Renal cortical epithelial cell (primary cell): Measurements from ENCODE around the gene KRT37. TPM values are rescaled to one million over a fixed set of nuclear protein-coding genes. Genes with fewer than 3 reads are reported as not detected.

Experiments used
- DNase-seq: peaks from one replicate; pipeline ENCODE4 v3.0.0-alpha.2; 2011; ENCODE audit warnings: low read depth
- total RNA-seq: library from RNA; depleted of rRNA; stranded (reverse); fragments of >200 nt; gene quantifications from 2 replicates; pipeline ENCODE4 v1.2.3, GENCODE V29; 2014

KRT37 gene
- total RNA-seq: not detected in 2 replicates

DNA sequence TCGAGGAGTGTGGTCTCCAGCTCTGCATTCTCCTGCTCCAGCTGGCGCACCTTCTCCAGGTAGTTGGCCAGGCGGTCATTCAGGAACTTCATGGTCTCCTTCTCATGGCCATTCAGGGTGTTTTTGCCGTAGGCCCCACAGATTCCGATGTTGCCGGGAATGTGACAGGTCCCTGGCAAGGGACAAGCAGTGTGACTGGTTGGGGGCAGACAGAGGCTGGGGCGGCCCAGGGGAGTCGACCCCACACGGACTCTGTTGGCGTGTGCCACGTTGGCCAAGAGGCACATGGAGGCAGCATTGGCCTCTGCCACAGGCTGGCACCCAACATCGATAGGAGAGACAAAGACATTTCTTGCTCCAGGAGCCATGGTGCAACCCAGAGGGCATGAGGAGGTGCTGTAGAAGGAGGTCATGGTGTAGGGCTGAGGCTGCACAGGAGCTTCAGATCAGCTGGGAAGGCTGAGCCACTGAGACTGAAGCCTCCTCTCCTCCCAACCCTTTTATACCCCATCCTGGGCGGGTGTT lies at the start of gene KRT37:
TSS of gene KRT37 (minus strand) at position 475 of the 525 bp plus-strand sequence. CDS start at position 413, 62 bp downstream.
- no peak for DNase-seq

- no peak for DNase-seq
These were observed 44.0 kb upstream of the KRT37 start for GRCh38 chr17:41468346-41468745.

DNA sequence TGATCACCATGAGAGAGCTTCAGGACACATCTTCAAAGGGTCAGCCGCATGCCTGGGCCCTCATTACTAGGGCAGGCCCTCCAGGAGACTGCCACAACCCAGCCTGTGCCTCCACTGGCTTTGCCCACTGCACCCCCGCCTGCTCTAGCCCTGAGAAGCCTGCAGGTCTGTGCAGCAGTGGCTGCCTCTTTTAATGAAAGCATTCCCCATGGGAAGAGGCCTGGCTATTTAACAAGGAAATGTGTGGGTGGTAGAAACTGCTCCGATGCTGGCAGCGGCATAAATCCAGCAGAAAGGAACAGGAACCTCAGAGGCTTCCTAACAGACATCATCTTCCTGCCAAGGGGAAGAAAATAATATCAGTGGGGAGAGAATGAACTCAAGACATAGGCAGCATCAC lies 43.2 kb upstream of the KRT37 start:
- DNase-seq: peak; percentile 25

DNA sequence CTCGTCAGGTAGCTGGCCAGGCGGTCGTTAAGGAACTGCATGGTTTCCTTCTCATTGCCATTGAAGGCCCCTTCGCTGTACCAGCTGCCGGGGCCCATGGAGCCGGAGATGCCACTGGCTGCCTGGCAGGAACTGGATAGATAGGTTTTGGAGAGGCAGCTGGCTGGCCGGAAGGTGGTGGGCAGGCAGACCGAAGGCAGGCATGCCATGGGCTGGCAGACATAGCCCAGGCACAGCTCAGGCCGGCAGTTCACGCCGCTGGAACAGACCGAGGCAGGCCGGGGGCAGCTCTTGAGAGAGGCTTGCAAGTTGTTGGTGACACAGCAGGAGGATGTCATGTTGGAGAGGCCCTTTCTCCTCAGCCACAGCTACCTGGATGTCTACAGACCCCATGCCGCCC lies 42.6 kb upstream of the KRT37 start, which contains the start of gene KRT32:
TSS of gene KRT32 (minus strand) at position 399 of the 400 bp plus-strand sequence. CDS start at position 338, 61 bp downstream.
- DNase-seq: no peak

DNA sequence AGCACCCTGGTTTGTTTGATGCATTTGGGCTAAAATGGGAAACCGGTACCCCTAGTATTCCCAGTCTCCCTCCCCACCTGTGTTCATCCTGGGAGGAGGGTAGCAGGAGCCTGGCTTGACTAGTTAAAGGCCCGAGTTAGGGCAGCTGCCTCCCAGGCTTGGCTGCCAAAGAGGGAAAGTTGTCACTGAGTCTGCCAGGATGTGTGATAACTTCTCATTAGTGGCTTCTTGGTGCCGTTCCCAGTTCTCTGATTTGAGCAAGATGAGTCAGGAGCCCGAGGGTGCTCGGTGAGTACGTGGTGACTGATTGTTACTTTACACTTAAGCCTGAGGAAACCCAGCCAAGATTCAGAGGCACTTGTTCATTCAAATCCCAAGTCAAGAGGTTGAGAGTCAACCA lies 40.3 kb upstream of the KRT37 start:
- peak; percentile 97 for DNase-seq

GRCh38 chr17:41464173-41464572 lies 39.8 kb upstream of the KRT37 start:
- DNase-seq: no peak

DNA sequence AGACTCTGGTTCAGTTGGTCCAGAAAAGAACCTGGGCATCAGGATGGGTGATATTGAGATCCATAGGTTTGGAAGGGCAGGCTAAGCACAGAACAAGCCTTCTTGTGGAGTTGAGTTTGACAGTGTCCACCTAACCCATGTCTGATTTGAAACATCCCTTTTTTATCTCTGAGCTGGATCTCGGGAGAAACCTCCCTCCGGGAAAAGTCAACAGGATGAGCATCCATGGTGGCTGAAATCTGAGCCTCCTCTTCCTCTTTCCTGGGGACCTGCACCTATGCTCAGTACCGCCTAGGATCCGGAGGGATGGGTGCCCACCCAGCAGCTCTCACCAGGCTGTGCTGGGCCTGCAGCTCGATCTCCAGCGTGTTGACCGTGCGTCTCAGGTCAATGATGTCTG lies 39.4 kb upstream of the KRT37 start:
- no peak for DNase-seq

DNA sequence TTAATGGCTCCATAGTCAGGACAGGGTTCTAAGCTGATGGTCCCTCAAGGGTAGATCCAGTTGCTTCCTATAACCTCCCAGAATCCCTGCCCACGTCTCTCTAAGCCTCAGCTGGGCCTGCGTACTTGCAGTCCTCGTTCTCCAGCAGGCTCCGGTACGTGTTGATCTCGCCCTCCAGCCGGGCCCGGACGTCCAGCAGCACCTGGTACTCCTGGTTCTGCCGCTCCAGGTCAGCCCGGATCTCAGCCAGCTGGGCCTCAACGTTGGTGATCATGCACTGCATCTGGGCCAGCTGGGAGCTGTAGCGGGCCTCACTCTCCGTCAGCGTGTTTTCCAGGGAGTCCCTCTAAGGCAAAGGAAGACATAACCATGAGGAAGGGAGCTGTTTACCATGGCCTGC lies 38.3 kb upstream of the KRT37 start:
- DNase-seq: no peak

DNA sequence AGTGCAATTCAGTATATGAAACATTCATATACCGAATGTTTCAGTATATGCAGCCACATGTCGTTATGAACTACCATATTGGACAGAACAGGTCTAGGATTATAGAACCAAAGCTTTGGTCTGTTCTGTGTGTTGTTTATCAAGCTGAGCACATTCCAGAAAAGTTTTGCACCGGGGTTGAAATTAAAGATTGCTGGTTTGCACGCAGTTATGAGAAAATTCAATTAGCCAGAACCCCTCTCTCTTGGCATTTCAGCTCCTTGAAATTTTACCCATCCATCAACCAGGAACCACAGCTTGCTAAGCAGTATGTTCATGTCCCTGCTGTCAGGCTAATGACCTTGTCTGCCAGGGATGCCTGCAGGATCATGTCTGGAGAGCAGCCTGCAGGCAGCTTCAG lies 33.3 kb upstream of the KRT37 start:
- DNase-seq: no peak

- DNase-seq: no peak
These were observed 31.8 kb upstream of the KRT37 start for GRCh38 chr17:41456204-41456603.

- peak; percentile 54 for DNase-seq
These were observed 30.9 kb upstream of the KRT37 start for GRCh38 chr17:41455236-41455635.

- no peak for DNase-seq
These were observed 28.7 kb upstream of the KRT37 start for GRCh38 chr17:41453066-41453465.

- DNase-seq: no peak
These were observed 27.9 kb upstream of the KRT37 start for GRCh38 chr17:41452281-41452680.

DNA sequence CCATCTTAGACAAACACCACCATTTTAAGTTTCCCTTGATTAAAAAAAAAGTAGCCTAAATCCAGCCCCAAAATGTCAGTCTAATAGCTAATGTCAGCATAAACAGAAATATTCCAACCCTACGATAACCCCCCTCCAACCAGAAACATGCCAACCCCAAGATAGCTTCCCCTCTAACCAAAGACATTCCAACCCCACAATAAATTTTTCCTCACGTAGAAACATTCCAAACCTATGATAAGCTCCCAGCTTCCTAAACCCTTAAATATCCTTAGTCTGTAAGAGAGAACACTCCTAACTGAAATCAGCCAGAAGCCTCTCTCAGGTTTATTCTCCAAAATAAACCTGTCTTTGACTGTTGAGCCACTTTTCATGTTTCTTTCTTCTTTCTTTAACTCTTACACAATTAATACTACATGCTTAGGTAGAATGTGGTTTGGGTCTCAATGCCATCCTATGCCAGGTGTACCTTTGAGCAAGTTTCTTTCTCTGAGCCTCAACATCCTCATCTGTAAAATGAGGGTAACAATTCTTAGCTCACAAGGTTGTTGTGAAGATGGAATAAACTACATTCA lies 26.9 kb upstream of the KRT37 start:
- DNase-seq: no peak

DNA sequence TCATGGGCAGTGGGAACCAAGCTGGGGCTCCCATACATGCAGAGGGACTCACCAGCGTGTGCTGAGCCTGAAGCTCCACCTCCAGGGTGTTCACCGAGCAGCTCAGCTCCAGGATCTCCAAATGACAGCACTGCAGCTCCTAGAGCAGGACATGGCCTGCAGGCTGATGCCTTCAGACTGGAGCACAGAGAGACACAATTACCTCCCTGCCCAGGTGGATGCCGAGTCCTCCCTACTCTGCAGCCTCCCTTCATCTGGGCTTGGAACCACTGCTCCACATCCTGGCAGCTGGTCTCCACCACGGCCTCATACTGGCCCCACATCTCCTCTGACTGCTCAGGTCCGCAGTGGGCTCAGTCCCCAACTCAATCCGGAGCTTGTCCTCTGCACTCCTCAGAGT lies 24.6 kb upstream of the KRT37 start:
- no peak for DNase-seq

- DNase-seq: no peak
These were observed 24.1 kb upstream of the KRT37 start for GRCh38 chr17:41448506-41448905.

DNA sequence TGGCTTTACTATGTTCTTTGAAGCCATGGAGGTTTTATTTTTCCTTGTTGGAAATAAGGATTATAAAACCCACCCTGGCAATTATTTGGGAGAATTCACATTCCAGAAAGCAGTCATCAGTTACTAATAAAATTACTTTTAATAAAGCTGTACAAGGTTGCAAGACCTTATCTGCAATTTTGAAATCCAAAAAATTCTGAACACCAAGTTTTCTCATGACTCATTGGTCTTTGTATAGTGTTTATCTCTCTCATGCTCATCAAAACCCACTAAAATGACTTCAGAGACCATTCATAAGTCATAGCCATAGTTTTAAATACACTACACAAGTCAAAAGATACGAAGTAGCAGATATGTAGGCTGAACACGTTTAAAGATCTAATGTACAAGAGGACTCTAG lies 22.4 kb upstream of the KRT37 start:
- DNase-seq: no peak

GRCh38 chr17:41444640-41445039 lies 20.3 kb upstream of the KRT37 start:
- no peak for DNase-seq

DNA sequence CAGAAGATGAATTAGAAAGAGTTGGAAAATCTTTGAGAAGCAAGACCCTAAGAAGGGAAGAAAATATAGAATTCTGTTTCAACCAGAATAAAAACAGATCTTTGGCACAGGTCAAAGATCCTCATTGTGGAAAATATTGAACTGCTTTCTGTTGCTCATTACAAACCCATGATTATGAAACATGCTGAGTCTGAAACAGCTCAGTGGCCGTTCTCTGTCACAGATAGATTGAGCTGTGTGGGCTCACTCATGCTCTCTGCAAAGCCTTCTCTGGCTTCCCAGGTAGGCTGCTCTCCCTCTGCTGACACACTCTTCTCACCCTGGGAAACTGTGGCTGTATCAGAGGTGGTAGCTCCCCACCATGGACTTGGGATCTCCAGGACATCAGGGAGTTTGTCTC lies 19.8 kb upstream of the KRT37 start:
- no peak for DNase-seq

- DNase-seq: peak; percentile 42
These were observed 18.4 kb upstream of the KRT37 start for GRCh38 chr17:41442739-41443138.

- DNase-seq: no peak
These were observed 16.2 kb upstream of the KRT37 start, which contains the start of gene KRT38 for GRCh38 chr17:41440531-41441033. Gene KRT38, minus strand, starts transcription at chr17:41440983. Its CDS starts 62 bp downstream, at chr17:41440921.

GRCh38 chr17:41439375-41439774 lies 15.0 kb upstream of the KRT37 start:
- DNase-seq: peak; percentile 69

- no peak for DNase-seq
These were observed 13.4 kb upstream of the KRT37 start for GRCh38 chr17:41437769-41438168.

DNA sequence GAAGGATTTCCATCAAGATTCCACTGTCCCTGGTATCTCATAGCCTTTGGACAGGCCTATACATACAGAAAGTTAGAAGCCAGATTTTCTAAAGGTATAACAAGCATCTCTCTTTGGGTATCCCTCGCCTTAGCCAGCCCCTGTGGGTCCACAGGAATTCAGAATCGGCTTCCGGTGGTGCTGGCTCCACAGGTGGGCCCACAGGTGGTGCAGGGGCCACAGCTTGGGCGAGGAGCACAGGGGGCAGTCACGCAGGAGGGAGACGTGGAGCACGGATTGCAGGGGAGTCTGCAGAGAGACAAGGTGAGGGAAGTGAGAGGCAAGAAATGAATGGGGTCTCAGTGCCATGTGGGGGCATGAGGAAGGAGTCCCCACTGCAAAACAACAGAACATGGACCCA lies 12.9 kb upstream of the KRT37 start:
- no peak for DNase-seq
